Measurements from ENCODE around the gene NF2.
"Not testable (repeated sequence)": the region's sequence is repeated elsewhere in the genome, so short reads cannot be mapped to it uniquely, and the experiment has no call there.

- TF ChIP-seq CTCF (IDR thresholded peaks at IDR 0.05); POLR2A (IDR thresholded peaks at IDR 0.05); POLR2AphosphoS5 (IDR thresholded peaks at IDR 0.05); EP300 (IDR thresholded peaks at IDR 0.05; ENCODE audit: low read depth): not testable (repeated sequence)
Measured at GRCh38 chr22:29597871-29598683, 5.4 kb upstream of the NF2 start.

Data from transverse colon (tissue), 4 donors.